HG03159 (cell line): Measurements from ENCODE around the gene BBX.
A peak's percentile ranks its signal among the peaks of the same experiment; 100 is the strongest.
"Not testable (repeated sequence)": the region's sequence is repeated elsewhere in the genome, so short reads cannot be mapped to it uniquely, and the experiment has no call there.

Experiments used
- ATAC-seq: cut with Tn5 transposase; IDR thresholded peaks from one replicate; pipeline ENCODE4 v1.9.1; 2021; ENCODE audit warnings: mild to moderate bottlenecking, moderate library complexity; ENCODE audit not compliant: unreplicated experiment

BBX gene

GRCh38 chr3:107833043-107833442, 310.3 kb downstream of the BBX start:
- no peak for ATAC-seq

- no peak for ATAC-seq
Observed at GRCh38 chr3:107833722-107834416, 311.1 kb downstream of the BBX start.

- not testable (repeated sequence) for ATAC-seq
Observed at GRCh38 chr3:107835001-107835400, 312.2 kb downstream of the BBX start.

GRCh38 chr3:107837895-107838612, 315.3 kb downstream of the BBX start:
- ATAC-seq = no peak

GRCh38 chr3:107841831-107842230, 319.1 kb downstream of the BBX start:
- no peak for ATAC-seq

- ATAC-seq = no peak
Observed at GRCh38 chr3:107842940-107843339, 320.2 kb downstream of the BBX start.

- no peak for ATAC-seq
Observed at GRCh38 chr3:107845380-107846278, 322.9 kb downstream of the BBX start.

- ATAC-seq = no peak
Observed at GRCh38 chr3:107846279-107846852, 323.6 kb downstream of the BBX start.

- no peak for ATAC-seq
Observed at GRCh38 chr3:107847791-107848190, 325.0 kb downstream of the BBX start.

- ATAC-seq = no peak
Observed at GRCh38 chr3:107848351-107848915, 325.7 kb downstream of the BBX start.

GRCh38 chr3:107850681-107851080, 327.9 kb downstream of the BBX start:
- peak; percentile 54 for ATAC-seq

GRCh38 chr3:107853821-107854220, 331.1 kb downstream of the BBX start:
- ATAC-seq = no peak

GRCh38 chr3:107854733-107855132, 332.0 kb downstream of the BBX start:
- no peak for ATAC-seq

GRCh38 chr3:107855710-107856109, 332.9 kb downstream of the BBX start:
- ATAC-seq = peak; percentile 84

GRCh38 chr3:107857854-107858253, 335.1 kb downstream of the BBX start:
- ATAC-seq = no peak

GRCh38 chr3:107858876-107859275, 336.1 kb downstream of the BBX start:
- no peak for ATAC-seq
